T-helper 2 cell treated with Interferon-gamma antibody and Interleukin-4, amounts not matched to agents 5 μg/mL and 100 μg/mL, for 36 hours (primary cell): Measurements from ENCODE around the gene KIAA1614.

Experiments used
- DNase-seq: peaks from one replicate; pipeline ENCODE4 v3.0.0; 2021; ENCODE audit warnings: low spot score
- H3K27ac Mint-ChIP-seq: one replicate; pipeline ENCODE4 v1.8.0; 2021; ENCODE audit warnings: mild to moderate bottlenecking, mixed read lengths
- H3K27me3 Mint-ChIP-seq: one replicate; pipeline ENCODE4 v1.8.0; 2021; ENCODE audit warnings: low read depth, mixed read lengths
- H3K36me3 Mint-ChIP-seq: one replicate; pipeline ENCODE4 v1.8.0; 2021; ENCODE audit warnings: low read depth, mixed read lengths
- H3K4me1 Mint-ChIP-seq: one replicate; pipeline ENCODE4 v1.8.0; 2021; ENCODE audit warnings: low read depth, mixed read lengths
- H3K4me3 Mint-ChIP-seq: one replicate; pipeline ENCODE4 v1.8.0; 2022; ENCODE audit warnings: mild to moderate bottlenecking, moderate library complexity, mixed read lengths
- H3K9me3 Mint-ChIP-seq: one replicate; pipeline ENCODE4 v1.8.0; 2021; ENCODE audit warnings: mixed read lengths

KIAA1614 gene

GRCh38 chr1:180976191-180976590 lies 63.5 kb downstream of the KIAA1614 start:
- H3K27ac Mint-ChIP-seq, result no peak overlapping the region
- peaks cover 21% of the 10 kb centered on the region for H3K4me1 Mint-ChIP-seq
- no peaks in the 10 kb centered on the region for H3K9me3 Mint-ChIP-seq
- DNase-seq, result no peak
- H3K4me3 Mint-ChIP-seq, result no peak overlapping the region
- no peaks in the 10 kb centered on the region for H3K27me3 Mint-ChIP-seq
- peaks cover 56% of the 10 kb centered on the region for H3K36me3 Mint-ChIP-seq

- H3K9me3 Mint-ChIP-seq, result no peaks in the 10 kb centered on the region
- no peak for DNase-seq
- H3K4me1 Mint-ChIP-seq, result peaks cover 25% of the 10 kb centered on the region
- no peaks in the 10 kb centered on the region for H3K27me3 Mint-ChIP-seq
- no peak overlapping the region for H3K27ac Mint-ChIP-seq
- no peak overlapping the region for H3K4me3 Mint-ChIP-seq
- H3K36me3 Mint-ChIP-seq, result peaks cover 56% of the 10 kb centered on the region
Measured at GRCh38 chr1:180976732-180977357, 64.1 kb downstream of the KIAA1614 start.

GRCh38 chr1:180981596-180982387 lies 69.1 kb downstream of the KIAA1614 start:
- Mint-ChIP-seq H3K4me1 (peaks cover 25% of the 10 kb centered on the region), H3K36me3 (peaks cover 48% of the 10 kb centered on the region), H3K4me3 (peak overlapping the region; percentile 64), H3K9me3 (no peaks in the 10 kb centered on the region), H3K27ac (peak overlapping the region; percentile 66), H3K27me3 (no peaks in the 10 kb centered on the region)
- DNase-seq, result peak; percentile 68

- Mint-ChIP-seq H3K27ac (peak overlapping the region; percentile 13), H3K4me1 (peaks cover 25% of the 10 kb centered on the region), H3K36me3 (peaks cover 54% of the 10 kb centered on the region), H3K9me3 (no peaks in the 10 kb centered on the region), H3K27me3 (no peaks in the 10 kb centered on the region), H3K4me3 (peak overlapping the region; percentile 25)
- DNase-seq, result no peak
Measured at GRCh38 chr1:180982422-180982821, 69.7 kb downstream of the KIAA1614 start.

GRCh38 chr1:180988253-180988752 lies 75.6 kb downstream of the KIAA1614 start:
- Mint-ChIP-seq H3K27me3 (no peaks in the 10 kb centered on the region), H3K9me3 (no peaks in the 10 kb centered on the region), H3K27ac (no peak overlapping the region), H3K36me3 (peaks cover 62% of the 10 kb centered on the region), H3K4me1 (no peaks in the 10 kb centered on the region), H3K4me3 (no peak overlapping the region)
- DNase-seq, result no peak

GRCh38 chr1:180994262-180994661 lies 81.6 kb downstream of the KIAA1614 start:
- Mint-ChIP-seq H3K27me3 (no peaks in the 10 kb centered on the region), H3K4me3 (no peak overlapping the region), H3K36me3 (peaks cover 48% of the 10 kb centered on the region), H3K27ac (no peak overlapping the region), H3K9me3 (no peaks in the 10 kb centered on the region), H3K4me1 (peaks cover 2% of the 10 kb centered on the region)
- DNase-seq, result peak; percentile 18

GRCh38 chr1:180997843-180998504 lies 85.3 kb downstream of the KIAA1614 start:
- H3K9me3 Mint-ChIP-seq, result no peaks in the 10 kb centered on the region
- H3K4me1 Mint-ChIP-seq, result peaks cover 6% of the 10 kb centered on the region
- no peak overlapping the region for H3K4me3 Mint-ChIP-seq
- DNase-seq, result no peak
- H3K27me3 Mint-ChIP-seq, result no peaks in the 10 kb centered on the region
- H3K27ac Mint-ChIP-seq, result peak overlapping the region; percentile 36
- peaks cover 44% of the 10 kb centered on the region for H3K36me3 Mint-ChIP-seq
